ES-I3 (cell line): ENCODE measurements around the gene AXIN2.
A peak's percentile ranks its signal among the peaks of the same experiment; 100 is the strongest.

ENCODE experiments used
- H3K36me3 ChIP-seq: 2 replicates; pipeline ENCODE4 v1.6.1; 2013; ENCODE audit warnings: mild to moderate bottlenecking, low read length, control low read depth, moderate library complexity; ENCODE audit not compliant: insufficient read depth
- H3K4me1 ChIP-seq: 2 replicates; pipeline ENCODE4 v1.6.1; 2013; ENCODE audit warnings: mild to moderate bottlenecking, control low read depth, low read length; ENCODE audit not compliant: insufficient read depth
- H3K9ac ChIP-seq: 2 replicates; pipeline ENCODE4 v1.6.1; 2013; ENCODE audit warnings: low read depth, mild to moderate bottlenecking, low read length, moderate library complexity
- H3K9me3 ChIP-seq: 2 replicates; pipeline ENCODE4 v1.6.1; 2013; ENCODE audit warnings: mild to moderate bottlenecking, low read length, moderate library complexity; ENCODE audit not compliant: control insufficient read depth, insufficient read depth

AXIN2 gene

DNA sequence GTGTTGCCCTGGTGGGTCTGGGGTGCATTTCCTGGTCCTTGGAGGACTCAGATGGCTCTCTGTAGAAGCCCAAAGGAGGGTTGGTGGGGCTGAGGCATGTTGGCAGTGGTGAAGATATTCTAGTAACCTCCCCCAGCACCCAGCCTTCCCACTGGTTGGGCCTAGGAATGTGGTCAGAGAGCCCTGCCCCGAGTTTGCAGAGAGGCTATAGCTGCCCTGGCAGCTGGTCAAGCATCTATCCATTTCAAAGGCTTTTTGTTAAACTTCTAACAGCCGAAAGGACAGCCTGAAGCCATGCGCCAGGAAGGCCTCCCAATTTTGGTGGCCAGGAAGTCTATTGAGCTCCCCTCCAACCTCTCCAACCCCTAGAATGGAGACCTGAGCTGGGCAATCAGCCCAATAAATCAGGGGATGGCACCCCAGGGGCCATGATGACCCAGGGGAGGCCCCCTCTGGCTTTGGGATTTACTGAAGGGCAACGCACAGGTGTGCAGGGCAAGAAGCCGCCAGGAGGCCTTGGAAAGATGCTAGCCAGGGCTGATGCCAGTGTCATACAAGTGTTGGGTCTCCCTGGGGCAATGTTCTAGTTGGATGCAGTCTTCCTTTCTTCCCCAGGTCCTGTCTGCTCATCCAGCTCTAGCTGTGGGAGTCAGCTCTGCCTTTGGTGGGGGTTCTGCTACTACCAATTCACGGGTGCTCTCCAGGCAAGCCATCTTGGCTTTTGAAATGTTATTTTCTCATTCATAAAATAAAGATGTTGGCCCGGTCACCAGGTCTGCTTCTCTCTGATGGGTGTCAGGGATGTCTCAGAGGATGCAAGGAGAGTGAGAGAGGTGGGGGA lies 30.9 kb upstream of the AXIN2 start:
- H3K9me3 ChIP-seq = no peaks in the 10 kb centered on the region
- no peaks in the 10 kb centered on the region for H3K36me3 ChIP-seq
- no peak overlapping the region; the same call in 1 of the 2 replicates for H3K9ac ChIP-seq
- peaks cover 41% of the 10 kb centered on the region for H3K4me1 ChIP-seq

DNA sequence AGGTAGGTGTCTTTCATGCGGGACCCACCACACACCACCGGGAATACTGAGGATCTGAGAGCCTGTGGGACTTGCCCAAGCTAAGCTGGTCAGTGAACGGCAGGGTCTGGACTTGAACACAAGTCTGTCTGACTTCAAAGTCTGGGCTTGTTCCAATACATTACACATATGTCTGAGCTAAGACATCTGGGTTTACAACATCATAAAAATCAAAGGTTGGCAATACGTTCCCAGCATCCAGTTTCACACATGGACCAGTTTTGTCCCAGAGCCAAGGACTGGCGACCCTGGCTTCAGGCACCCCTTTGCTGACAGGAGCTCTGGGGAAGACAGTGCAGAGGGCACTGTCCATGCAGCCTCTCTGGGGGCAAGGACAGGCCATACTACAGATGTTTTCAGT lies 27.9 kb upstream of the AXIN2 start:
- Histone ChIP-seq H3K9ac (no peak overlapping the region), H3K9me3 (no peaks in the 10 kb centered on the region; the same call in 1 of the 2 replicates), H3K4me1 (peaks cover 38% of the 10 kb centered on the region), H3K36me3 (no peaks in the 10 kb centered on the region)

DNA sequence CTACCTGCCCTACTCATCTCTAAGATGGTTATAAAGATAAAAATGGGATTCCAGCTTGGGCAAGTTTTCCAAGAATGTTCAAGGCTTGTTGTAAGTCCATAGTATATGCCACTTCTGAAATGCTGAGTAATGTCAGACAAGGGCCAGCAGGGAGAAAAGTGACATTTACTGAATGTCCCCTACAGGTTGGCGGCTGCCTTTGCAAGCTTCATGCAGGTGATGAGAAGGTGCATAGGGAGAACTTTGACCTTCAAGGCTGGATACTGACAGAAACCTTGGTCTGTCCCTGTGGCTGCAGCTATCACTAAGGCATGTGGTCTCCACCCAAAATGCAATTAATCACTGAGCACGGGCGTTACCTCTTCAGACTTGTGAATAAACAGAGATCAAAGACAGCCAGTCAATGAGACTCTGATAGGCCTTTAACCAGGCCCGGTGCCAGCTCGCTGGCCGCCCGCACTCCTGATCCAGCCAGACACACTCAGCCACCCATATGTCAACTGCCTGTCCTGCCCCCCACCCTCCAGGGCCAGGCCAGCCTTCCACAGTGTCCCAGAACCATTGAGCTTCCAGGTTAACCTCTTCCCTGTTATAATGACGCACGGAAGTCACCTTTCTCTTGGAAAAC lies 26.8 kb upstream of the AXIN2 start:
- no peaks in the 10 kb centered on the region for H3K36me3 ChIP-seq
- no peaks in the 10 kb centered on the region; the same call in 1 of the 2 replicates for H3K9me3 ChIP-seq
- H3K4me1 ChIP-seq = peaks cover 31% of the 10 kb centered on the region
- no peak overlapping the region for H3K9ac ChIP-seq

DNA sequence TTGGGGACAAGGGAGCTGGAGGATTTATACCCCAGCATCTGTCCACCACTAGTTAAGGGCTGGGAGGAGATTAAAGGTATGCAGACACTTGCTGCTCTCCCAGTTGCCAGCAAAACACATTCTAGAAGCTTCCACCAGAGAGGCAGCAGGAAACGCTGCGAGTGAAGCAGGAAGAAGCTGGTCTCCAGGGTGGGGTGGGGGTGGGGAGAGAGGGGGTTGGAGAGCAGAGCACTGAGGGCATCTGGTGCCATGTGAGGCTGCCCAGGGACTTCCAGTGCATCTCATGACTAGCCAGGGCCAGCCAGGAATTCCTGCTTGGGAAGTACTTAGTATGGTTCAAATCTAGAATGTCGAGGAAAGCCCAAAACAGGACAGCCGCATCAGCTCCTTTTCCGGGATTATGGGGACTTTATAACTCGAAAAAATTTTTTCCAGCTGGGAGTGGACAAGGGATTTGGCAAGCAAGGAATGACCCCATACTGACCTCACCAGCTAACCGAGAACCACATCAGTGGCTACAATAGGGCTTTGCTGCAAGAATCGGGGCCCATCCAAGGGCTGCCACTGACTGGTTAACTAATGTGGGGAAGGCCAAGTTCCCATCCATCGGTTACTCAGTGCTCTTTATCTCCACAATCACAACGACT lies 26.2 kb upstream of the AXIN2 start:
- Histone ChIP-seq H3K36me3 (no peaks in the 10 kb centered on the region), H3K9ac (no peak overlapping the region), H3K9me3 (no peaks in the 10 kb centered on the region; the same call in 1 of the 2 replicates), H3K4me1 (peaks cover 26% of the 10 kb centered on the region)

DNA sequence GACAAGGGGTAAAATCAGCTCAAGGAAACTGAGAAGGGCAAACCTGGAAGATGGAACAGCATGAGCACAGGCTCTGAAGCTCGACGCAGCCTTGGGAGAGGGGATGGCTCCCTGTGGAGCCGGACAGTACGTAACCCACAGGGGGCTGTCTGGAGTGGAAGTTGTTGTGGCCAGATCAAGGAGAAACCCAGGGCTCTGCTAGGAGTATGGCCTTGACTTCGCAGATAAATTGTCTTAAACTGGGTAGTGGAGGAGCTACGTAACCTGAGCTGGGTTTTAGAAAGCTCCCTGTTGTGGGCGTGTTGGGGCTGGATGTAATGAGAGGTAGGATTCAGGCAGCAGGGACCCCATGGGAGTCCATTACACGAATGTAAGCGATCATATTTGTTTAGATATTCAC lies 25.5 kb upstream of the AXIN2 start:
- Histone ChIP-seq H3K9me3 (no peaks in the 10 kb centered on the region; the same call in 1 of the 2 replicates), H3K36me3 (no peaks in the 10 kb centered on the region), H3K9ac (no peak overlapping the region), H3K4me1 (peaks cover 18% of the 10 kb centered on the region)

DNA sequence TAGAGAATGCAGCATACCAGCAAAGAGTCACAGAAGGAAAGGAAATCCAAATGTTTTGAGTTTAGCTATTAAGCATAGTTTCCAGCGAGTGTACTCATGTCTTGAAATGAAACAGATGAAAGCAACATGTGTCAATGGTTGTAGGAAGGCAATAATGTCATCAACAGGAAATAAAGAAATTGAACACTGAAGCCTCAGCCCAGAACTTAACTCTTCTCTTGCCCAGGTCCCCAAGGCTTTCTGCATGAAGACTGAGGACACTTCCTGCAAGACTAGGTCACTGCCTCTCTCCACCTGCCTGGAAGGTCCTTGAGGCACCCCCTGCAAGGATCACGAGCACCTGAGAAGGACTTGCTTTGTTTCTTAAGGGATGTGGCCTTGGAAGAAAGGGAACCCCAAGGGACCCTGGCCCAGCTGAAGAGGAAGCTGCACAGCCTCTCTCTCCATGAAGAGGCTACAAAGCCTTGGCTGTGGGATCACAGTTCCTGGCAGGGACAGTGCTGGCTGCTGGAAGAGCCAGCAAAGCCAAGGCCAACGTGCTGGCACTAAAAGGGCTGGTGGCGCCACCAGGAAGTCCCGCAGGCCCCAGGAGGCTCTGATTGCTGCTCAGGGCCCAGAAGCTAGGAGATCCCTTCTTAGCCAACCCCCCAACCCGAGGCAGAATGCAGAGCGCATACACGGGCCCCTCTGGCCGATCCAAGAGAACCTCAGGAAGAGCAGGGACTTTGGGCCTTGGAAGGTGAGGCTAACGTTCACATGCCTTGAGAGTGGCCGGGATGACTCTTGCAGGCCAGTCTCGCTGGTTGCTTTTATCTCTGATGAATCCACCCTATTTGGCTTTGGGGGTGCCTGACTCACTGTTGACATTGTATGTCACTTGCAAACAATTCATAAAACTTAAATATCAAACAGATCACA lies 23.4 kb upstream of the AXIN2 start:
- Histone ChIP-seq H3K9me3 (no peaks in the 10 kb centered on the region; the same call in 1 of the 2 replicates), H3K4me1 (peaks cover 15% of the 10 kb centered on the region), H3K36me3 (no peaks in the 10 kb centered on the region), H3K9ac (no peak overlapping the region)

DNA sequence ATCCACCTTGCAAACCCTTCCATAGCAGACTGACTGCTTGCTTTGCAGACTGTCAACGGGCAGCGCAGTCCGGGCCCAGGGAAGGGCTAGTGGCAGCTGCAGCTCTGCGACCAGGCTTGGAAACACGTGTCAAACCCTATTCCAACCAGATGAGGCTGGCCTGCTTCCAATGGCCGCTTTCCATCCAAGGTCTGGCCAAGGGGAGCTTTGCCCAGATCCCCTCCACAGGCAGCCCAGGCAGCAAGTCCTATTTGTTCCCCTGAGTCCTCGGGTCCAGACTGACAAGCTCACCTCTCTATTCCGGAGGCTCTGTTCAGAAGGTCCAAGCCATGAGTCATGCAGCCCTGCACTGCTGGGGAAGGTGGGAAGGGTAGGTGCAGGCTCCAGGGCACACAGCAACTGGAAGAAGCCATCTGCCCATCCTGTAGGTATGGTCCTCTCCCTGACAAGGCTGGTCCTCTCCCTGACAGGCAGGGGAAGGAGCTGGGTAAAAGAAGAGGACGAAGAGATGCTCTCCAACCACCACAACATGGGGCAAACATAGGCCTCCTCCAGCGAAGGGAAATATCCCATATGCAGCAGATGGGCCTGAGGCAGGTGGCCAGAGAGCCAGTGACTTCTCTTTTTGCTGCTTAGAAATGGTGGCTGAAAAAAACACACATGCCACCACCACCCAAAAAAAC lies 22.6 kb upstream of the AXIN2 start:
- no peaks in the 10 kb centered on the region for H3K36me3 ChIP-seq
- peaks cover 15% of the 10 kb centered on the region for H3K4me1 ChIP-seq
- H3K9me3 ChIP-seq = no peaks in the 10 kb centered on the region; the same call in 1 of the 2 replicates
- no peak overlapping the region for H3K9ac ChIP-seq

DNA sequence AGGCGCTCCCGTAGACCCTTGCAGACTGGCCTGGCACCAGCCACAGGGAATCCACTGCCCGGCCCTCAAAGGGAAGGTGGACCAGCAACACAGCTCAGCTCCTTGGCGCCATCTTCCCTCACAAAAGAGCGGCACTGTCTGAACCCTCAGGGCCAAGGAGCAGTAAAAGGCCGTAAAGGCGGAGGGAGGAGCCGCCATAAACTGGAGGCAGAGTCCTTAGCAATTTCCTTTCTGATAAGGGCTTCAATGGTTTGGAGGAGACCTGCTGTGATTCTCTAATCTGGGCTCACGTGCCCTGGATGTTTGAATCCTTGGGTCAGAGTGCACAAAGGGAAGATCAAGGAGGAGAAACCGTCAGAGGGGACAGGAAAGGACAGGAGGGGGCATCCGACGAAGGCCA lies 15.5 kb upstream of the AXIN2 start:
- Histone ChIP-seq H3K4me1 (peaks cover 14% of the 10 kb centered on the region), H3K36me3 (no peaks in the 10 kb centered on the region), H3K9me3 (no peaks in the 10 kb centered on the region), H3K9ac (no peak overlapping the region)

DNA sequence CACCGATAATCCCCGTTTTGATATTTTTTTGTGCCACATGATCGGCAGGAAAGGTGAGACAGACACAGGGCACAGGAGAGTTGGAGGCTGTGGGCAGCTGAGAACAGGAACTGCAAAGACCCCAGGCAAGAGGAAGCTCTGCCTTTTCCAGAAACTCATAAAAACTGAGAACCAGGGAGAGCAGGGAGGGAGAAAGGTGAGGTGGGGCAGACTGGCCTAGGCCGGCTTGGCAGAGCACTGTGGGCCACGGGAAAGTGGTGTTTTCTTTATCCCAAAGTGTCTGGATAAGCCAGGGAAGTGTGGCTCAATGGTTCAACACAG lies 11.8 kb upstream of the AXIN2 start:
- H3K4me1 ChIP-seq = peaks cover 17% of the 10 kb centered on the region
- no peaks in the 10 kb centered on the region for H3K36me3 ChIP-seq
- H3K9ac ChIP-seq = peak overlapping the region; percentile 26
- no peaks in the 10 kb centered on the region for H3K9me3 ChIP-seq

DNA sequence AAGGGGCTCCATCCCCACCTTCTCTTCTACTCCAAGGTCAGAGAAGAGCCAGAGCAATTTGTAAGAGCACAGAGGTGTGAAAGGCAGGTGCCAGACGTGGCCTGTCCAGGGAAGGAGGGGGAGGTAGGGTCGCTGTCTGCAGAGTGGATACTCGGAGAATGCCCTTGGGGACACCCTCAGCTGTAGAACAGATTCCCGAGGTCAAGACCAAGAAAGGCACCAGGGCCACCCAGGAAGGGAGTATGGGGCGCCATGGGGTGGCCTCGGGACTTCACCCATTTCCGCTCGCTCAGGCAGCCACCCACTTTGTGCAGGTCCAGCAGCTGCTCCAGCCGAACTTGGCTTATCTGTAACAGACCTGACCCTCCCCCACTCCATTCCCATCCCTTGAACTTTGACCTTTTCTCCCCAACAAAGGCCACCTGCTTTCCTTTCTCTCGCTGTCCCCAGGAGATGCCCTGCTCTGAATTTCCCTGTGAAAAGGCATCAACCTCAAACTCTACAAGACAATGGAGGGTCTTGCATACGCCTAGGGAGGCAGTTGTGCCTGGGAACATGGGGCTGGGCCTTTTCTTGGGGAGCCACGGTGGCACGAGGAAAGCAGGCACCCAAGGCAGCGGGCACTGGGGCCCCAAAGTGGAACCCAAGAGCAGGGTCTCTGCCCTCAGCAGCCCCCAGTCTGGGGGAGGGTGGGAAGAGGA lies 11.3 kb upstream of the AXIN2 start:
- peaks cover 17% of the 10 kb centered on the region for H3K4me1 ChIP-seq
- no peaks in the 10 kb centered on the region for H3K9me3 ChIP-seq
- H3K36me3 ChIP-seq = no peaks in the 10 kb centered on the region
- peak overlapping the region; percentile 26 for H3K9ac ChIP-seq

DNA sequence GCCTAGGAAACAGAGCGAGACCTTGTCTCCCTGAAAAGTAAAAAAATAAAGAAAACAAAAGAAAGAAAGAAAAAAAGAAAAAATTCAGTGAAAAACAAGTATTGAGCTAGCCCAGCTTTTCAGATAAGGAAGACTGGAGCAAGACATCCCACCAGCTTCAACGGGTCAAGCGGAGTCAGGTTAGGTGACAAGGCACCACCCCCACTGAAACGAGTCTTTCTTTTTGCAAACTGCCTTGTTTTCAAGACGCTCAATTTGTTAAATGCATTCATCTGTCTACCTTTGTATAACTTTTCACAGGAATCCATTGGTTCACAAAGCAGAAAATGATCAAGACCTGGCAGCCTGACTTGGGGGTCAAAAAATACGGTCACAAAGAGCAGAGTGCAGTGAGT lies 10.7 kb upstream of the AXIN2 start:
- no peaks in the 10 kb centered on the region for H3K36me3 ChIP-seq
- H3K9ac ChIP-seq = peak overlapping the region; percentile 18
- H3K9me3 ChIP-seq = no peaks in the 10 kb centered on the region
- peaks cover 17% of the 10 kb centered on the region for H3K4me1 ChIP-seq

DNA sequence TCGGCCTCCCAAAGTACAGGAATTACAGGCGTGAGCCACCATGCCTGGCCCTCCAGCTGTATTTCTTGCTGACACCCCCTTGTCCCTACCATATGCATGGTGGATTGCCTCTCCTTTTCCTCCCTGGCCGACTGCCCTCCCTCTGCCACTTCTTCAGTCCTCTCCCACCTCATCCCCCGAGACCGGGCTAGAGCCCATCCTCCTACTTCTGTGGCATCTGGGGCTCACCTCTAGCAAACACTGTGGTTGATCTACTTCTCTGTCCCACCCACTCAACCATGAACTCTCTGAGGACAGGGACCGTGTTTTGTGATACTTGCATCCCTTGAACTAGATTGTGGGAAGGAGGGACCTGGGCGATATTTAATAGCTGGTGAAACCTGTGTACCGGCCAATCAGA lies 7.5 kb upstream of the AXIN2 start:
- H3K9me3 ChIP-seq = no peaks in the 10 kb centered on the region
- peaks cover 21% of the 10 kb centered on the region for H3K4me1 ChIP-seq
- H3K36me3 ChIP-seq = no peaks in the 10 kb centered on the region
- no peak overlapping the region for H3K9ac ChIP-seq

DNA sequence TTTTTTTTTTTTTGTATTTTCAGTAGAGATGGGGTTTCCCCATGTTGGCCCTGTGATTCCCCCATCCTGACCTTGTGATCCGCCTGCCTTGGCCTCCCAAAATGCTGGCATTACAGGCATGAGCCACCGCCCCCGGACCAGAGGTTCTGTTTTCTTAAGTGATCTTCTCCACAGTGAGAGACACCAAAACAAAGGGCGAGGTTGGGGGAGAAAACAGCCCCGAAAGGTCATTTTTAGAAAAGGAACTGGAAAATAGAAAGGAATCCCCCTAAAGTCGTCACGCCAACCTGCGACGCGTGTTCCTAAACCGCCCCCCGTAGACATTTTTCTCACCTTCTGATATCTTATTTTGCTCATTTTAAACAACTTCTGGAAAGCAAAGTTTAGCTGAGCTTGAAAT lies 6.1 kb upstream of the AXIN2 start:
- H3K4me1 ChIP-seq = peaks cover 19% of the 10 kb centered on the region
- H3K9me3 ChIP-seq = no peaks in the 10 kb centered on the region
- H3K36me3 ChIP-seq = no peaks in the 10 kb centered on the region
- H3K9ac ChIP-seq = no peak overlapping the region
